ENCODE data around the gene HECW1. TPM values are rescaled to one million over a fixed set of nuclear protein-coding genes. Genes with fewer than 3 reads are reported as not detected.

HECW1 gene
- total and polyA plus RNA-seq, 8 donors = 0.04 to 0.69 (median 0.12) TPM; not detected in 5

DNA sequence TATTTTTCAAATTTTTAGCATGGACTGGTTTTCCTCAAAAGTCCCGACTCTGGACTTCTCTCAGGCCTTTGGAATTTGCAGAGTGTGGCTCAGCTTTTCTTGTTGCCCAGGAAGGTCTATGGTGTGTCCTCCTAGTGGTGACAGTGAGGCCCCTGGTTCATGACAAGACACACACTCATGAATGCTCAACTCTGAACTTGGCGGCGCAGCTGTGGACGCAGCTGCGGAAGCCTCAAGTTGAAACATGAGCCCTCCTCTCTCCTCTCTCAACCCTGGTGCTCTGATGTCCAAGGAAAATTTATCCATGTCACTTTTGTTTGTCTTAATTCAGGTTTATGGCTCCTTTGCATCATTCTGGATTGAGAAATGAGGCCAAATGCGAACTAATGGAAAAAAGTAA is 183.9 kb downstream of the HECW1 start:
- intact Hi-C loops (cut with DNase I) = no loop called here
- H3K4me3 ChIP-seq = no peak overlapping the region
- TF ChIP-seq, protein P1, sequence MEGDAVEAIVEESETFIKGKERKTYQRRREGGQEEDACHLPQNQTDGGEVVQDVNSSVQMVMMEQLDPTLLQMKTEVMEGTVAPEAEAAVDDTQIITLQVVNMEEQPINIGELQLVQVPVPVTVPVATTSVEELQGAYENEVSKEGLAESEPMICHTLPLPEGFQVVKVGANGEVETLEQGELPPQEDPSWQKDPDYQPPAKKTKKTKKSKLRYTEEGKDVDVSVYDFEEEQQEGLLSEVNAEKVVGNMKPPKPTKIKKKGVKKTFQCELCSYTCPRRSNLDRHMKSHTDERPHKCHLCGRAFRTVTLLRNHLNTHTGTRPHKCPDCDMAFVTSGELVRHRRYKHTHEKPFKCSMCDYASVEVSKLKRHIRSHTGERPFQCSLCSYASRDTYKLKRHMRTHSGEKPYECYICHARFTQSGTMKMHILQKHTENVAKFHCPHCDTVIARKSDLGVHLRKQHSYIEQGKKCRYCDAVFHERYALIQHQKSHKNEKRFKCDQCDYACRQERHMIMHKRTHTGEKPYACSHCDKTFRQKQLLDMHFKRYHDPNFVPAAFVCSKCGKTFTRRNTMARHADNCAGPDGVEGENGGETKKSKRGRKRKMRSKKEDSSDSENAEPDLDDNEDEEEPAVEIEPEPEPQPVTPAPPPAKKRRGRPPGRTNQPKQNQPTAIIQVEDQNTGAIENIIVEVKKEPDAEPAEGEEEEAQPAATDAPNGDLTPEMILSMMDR (IDR thresholded peaks at IDR 0.05) = no peak
- WGBS, 2 donors = 79 to 83% methylated on average over 6 of the region's 6 CpGs
- H3K36me3 ChIP-seq = no peaks in the 10 kb centered on the region
- no peaks in the 10 kb centered on the region for H3K27me3 ChIP-seq
- no peak for FAIRE-seq
- H3K27ac ChIP-seq = no peak overlapping the region
- no peaks in the 10 kb centered on the region for H3K9me3 ChIP-seq
- no peak for DNase-seq
- no peaks in the 10 kb centered on the region for H3K4me1 ChIP-seq
- no peak for ATAC-seq

- no peaks in the 10 kb centered on the region for H3K27me3 ChIP-seq
- 76 to 87% methylated on average over 8 of the region's 8 CpGs for WGBS, 2 donors
- no peaks in the 10 kb centered on the region for H3K4me1 ChIP-seq
- ATAC-seq = no peak
- H3K27ac ChIP-seq = no peak overlapping the region
- TF ChIP-seq, protein P1 (IDR thresholded peaks at IDR 0.05) = no peak
- no peaks in the 10 kb centered on the region for H3K9me3 ChIP-seq
- H3K4me3 ChIP-seq = no peak overlapping the region
- no peaks in the 10 kb centered on the region for H3K36me3 ChIP-seq
- no peak for DNase-seq
- intact Hi-C loops (cut with DNase I) = no loop called here
- no peak for FAIRE-seq
Observed at GRCh38 chr7:43298617-43299016, 186.2 kb downstream of the HECW1 start.

GRCh38 chr7:43300121-43300520 is 187.7 kb downstream of the HECW1 start:
- Histone ChIP-seq H3K36me3 (no peaks in the 10 kb centered on the region), H3K4me3 (no peak overlapping the region), H3K9me3 (no peaks in the 10 kb centered on the region), H3K27ac (no peak overlapping the region), H3K27me3 (no peaks in the 10 kb centered on the region), H3K4me1 (no peaks in the 10 kb centered on the region)
- DNase-seq (no peak), ATAC-seq (no peak), FAIRE-seq (no peak)
- intact Hi-C loops (cut with DNase I) = no loop called here
- TF ChIP-seq, protein P1 (IDR thresholded peaks at IDR 0.05) = no peak
- WGBS, 2 donors = 69 to 88% methylated on average over 3 of the region's 3 CpGs

- H3K4me3 ChIP-seq = no peak overlapping the region
- no peaks in the 10 kb centered on the region for H3K9me3 ChIP-seq
- H3K36me3 ChIP-seq = no peaks in the 10 kb centered on the region
- intact Hi-C loops (cut with DNase I) = no loop called here
- ATAC-seq (no peak), FAIRE-seq (no peak), DNase-seq (no peak)
- TF ChIP-seq, protein P1 (IDR thresholded peaks at IDR 0.05) = no peak
- H3K4me1 ChIP-seq = no peaks in the 10 kb centered on the region
- H3K27ac ChIP-seq = no peak overlapping the region
- WGBS, 2 donors = 53 to 61% methylated on average over 10 of the region's 10 CpGs
- H3K27me3 ChIP-seq = no peaks in the 10 kb centered on the region
Observed at GRCh38 chr7:43302211-43302711, 189.8 kb downstream of the HECW1 start.

DNA sequence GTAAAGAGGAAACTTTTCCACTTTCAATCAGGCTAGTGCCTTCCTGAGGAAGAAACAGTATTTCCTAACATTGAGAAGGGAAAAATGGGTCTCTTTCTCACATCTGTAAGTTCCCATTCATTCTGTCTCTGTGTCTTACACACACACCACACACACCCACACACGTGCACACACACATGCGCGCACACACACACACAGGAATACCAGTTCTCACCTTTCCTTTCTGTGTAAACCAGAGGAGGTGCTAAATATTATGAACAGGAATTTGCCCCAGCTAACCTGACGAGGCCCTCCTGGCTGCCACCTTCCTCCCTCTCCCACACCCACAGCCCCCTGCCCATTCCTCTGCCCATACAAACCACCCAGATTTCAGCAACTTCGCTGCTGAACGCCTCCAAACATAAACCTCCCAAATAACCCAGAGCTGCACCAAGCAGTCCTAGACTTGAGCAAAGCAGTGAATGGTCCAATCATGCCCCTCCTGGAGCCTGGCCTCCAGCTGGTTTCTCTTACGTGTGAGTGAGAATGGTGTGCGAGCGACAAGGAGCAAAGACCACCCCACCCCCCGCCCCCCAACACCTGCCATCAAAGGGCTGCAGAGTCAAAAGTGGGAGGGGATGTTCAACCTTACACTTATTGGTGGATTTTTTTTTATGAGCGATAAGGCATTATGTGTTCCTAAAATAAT is 190.5 kb downstream of the HECW1 start:
- H3K36me3 ChIP-seq = no peaks in the 10 kb centered on the region
- intact Hi-C loops (cut with DNase I) = no loop called here
- DNase-seq = no peak
- H3K27me3 ChIP-seq = no peaks in the 10 kb centered on the region
- ATAC-seq = no peak
- 69 to 74% methylated on average over 11 of the region's 11 CpGs for WGBS, 2 donors
- TF ChIP-seq, protein P1 (IDR thresholded peaks at IDR 0.05) = no peak
- H3K4me1 ChIP-seq = no peaks in the 10 kb centered on the region
- H3K4me3 ChIP-seq = no peak overlapping the region
- H3K27ac ChIP-seq = no peak overlapping the region
- no peaks in the 10 kb centered on the region for H3K9me3 ChIP-seq
- no peak for FAIRE-seq

All from pancreas (tissue), 10 donors.